Left ventricle myocardium inferior (tissue), 1 donor: ENCODE data around the gene FBP1. TPM values are rescaled to one million over a fixed set of nuclear protein-coding genes. Genes with fewer than 3 reads are reported as not detected.

Experiments
- DNase-seq: peaks from one replicate; pipeline ENCODE4 v3.0.0-alpha.2; 2020
- H3K27ac ChIP-seq: fragments of 200-600 bp; replicated peaks from 2 replicates; pipeline ENCODE4 v1.8.0; 2021
- H3K27me3 ChIP-seq: fragments of 200-600 bp; 2 replicates; pipeline ENCODE4 v1.8.0; 2021; ENCODE audit warnings: low read depth
- H3K36me3 ChIP-seq: fragments of 200-600 bp; 2 replicates; pipeline ENCODE4 v1.8.0; 2021
- H3K4me1 ChIP-seq: fragments of 200-600 bp; 2 replicates; pipeline ENCODE4 v1.8.0; 2021
- H3K4me3 ChIP-seq: fragments of 200-600 bp; 2 replicates; pipeline ENCODE4 v1.8.0; 2021; ENCODE audit warnings: mild to moderate bottlenecking, moderate library complexity
- H3K9me3 ChIP-seq: fragments of 200-600 bp; replicated peaks from 2 replicates; pipeline ENCODE4 v1.8.0; 2021
- intact Hi-C: fragments of 100-400 bp; cut with micrococcal nuclease; formaldehyde crosslinking; loops from one replicate; pipeline ENCODE4 v1.11.0; 2022
- total RNA-seq: library from RNA; stranded (reverse); fragmentation: NEBNext Ultra II Directional; extraction: Animal tissue kit (Norgen Biotek cat#: 25700); gene quantifications from one replicate; pipeline ENCODE4 v1.2.1, GENCODE V29; 2021
- TF ChIP-seq, protein P1 (sequence below): fragments of 200-600 bp; IDR thresholded peaks from 2 replicates; pipeline ENCODE4 v1.8.0; 2021; ENCODE audit warnings: antibody characterized with exemption, mild to moderate bottlenecking, borderline replicate concordance
- donor health status: DM: no; HTN: yes; CAD: no; lungs with severe emphysema.

The FBP1 gene
- total RNA-seq, 1 donor from 2014 or later = 0.74 TPM

DNA sequence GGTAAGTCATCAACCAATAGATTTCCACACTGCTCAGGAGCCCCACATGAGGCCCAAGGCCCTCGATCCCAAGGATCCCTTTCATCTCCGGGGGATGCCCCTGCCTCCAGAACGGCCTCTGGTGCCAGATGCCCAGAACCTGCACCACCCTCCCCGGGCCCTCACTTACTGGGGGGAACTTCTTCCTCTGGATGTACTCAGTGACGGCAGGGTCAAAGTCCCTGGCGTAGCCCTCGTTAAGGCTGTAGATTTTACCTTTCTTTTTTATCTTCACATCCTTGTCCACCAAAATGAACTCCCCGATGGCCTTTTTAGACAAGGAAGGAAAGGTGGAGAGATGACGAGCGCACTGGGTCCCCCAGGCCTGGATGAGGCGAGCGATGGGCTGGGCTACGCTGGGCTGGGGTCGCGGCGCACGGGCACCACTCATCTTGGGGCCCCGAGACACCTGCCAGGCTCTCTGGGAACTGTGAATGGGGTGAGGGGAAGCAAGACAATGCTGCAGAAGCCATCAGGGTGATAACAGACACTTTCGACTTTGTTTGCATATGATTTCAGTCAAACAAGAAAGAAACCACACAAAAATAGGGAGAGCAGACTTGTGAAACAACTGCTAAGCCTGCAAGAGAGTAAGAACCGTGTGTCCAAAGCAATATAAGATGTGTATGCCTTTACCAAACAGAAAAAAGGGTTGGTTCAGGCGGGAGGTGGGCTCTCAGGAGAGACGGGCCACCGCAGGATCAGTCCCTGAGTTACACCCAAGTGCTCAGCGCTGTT is 32.5 kb downstream of the FBP1 start:
- no peak for DNase-seq
- Histone ChIP-seq H3K36me3 (no peaks in the 10 kb centered on the region), H3K4me3 (no peak overlapping the region), H3K27ac (no peak overlapping the region), H3K27me3 (peaks cover 34% of the 10 kb centered on the region), H3K4me1 (no peaks in the 10 kb centered on the region), H3K9me3 (no peaks in the 10 kb centered on the region)
- TF ChIP-seq, protein P1, sequence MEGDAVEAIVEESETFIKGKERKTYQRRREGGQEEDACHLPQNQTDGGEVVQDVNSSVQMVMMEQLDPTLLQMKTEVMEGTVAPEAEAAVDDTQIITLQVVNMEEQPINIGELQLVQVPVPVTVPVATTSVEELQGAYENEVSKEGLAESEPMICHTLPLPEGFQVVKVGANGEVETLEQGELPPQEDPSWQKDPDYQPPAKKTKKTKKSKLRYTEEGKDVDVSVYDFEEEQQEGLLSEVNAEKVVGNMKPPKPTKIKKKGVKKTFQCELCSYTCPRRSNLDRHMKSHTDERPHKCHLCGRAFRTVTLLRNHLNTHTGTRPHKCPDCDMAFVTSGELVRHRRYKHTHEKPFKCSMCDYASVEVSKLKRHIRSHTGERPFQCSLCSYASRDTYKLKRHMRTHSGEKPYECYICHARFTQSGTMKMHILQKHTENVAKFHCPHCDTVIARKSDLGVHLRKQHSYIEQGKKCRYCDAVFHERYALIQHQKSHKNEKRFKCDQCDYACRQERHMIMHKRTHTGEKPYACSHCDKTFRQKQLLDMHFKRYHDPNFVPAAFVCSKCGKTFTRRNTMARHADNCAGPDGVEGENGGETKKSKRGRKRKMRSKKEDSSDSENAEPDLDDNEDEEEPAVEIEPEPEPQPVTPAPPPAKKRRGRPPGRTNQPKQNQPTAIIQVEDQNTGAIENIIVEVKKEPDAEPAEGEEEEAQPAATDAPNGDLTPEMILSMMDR = no peak
- intact Hi-C loops = no loop called here

DNA sequence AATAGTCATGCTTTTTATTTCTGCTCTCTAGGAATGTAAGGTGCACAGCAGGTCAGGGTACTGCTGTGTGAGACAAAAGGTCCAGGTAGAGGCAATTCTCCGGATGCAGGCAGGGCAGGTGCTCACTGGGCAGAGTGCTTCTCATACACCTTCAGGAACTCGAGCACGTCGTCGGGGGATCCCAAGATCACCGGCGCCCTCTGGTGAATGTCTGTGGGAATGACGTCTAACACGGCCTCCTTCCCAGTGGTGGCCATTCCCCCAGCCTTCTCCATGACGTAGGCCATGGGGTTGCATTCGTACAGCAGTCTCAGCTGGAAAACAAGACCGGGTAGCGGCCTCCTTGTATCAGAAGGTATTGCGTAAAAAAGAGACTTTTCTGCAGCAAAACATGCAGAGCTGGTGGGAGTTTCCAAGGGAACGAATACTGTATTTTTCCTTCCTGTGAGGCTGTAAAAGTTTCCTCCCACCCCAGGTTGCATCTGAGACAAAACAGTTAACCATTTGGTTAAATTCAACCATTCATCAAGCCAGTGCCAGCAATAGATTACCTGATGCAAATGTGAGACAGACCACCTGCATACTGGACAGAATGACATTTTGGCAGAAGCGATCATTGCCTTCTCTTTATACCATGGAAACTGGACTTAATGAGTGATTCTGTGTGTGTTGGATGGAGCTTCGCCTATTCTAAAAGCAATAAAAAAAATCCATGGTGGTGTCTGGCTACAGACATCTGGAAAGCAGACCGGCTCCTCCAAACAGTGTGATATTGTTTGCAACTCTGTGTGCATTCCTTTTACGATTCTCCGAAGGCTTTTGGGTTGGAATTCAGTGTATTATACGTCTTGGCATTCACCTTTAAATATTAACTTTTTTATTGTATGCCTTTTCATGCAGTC is 35.8 kb downstream of the FBP1 start:
- Histone ChIP-seq H3K4me3 (no peak overlapping the region), H3K27ac (no peak overlapping the region), H3K9me3 (no peaks in the 10 kb centered on the region), H3K4me1 (no peaks in the 10 kb centered on the region), H3K36me3 (no peaks in the 10 kb centered on the region), H3K27me3 (peaks cover 19% of the 10 kb centered on the region)
- TF ChIP-seq, protein P1 = peak; percentile 64
- intact Hi-C loops = no loop called here
- peak; percentile 50 for DNase-seq

DNA sequence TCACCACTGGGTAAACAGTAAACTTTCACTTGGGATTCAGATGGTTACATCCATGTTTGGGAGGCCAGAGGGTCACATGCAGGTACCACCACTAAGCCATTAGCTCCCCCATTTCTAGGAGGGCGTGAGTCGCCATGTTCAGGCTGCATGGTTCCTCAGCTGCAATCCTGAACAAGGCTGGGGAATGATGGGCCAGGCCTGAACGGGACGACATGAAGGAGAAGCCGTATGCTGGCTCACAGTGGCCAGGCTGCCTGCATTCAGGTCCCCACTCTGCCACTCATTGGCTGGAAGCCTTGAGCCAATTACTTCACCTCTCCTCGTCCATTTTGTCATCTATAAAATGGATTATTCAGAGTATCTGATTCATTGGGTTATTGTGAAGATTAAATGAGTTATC is 36.7 kb downstream of the FBP1 start:
- no peak overlapping the region for H3K27ac ChIP-seq
- no peaks in the 10 kb centered on the region for H3K9me3 ChIP-seq
- DNase-seq = no peak
- no peaks in the 10 kb centered on the region for H3K36me3 ChIP-seq
- H3K4me1 ChIP-seq = no peaks in the 10 kb centered on the region
- intact Hi-C loops = no loop called here
- no peak overlapping the region for H3K4me3 ChIP-seq
- H3K27me3 ChIP-seq = peaks cover 19% of the 10 kb centered on the region
- TF ChIP-seq, protein P1 = no peak

DNA sequence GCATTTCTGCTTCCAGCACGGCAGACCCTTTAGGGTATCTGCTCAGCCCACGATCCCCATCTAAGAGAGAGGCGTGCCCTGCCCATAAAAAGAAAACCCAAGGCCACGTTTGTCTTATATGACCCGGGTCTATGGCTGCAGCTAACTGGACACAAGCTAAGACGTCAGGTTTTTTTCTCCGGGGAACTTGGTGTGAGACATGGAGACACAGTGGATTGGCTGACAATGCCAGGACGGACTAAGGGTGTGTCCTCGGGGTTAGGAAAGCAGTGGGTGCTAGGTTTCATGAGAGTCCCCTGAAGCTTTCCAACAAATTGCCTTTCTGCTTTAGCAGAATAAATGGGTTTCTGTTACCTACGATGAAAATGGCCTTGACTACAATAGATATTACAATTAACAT is 38.6 kb downstream of the FBP1 start:
- no peaks in the 10 kb centered on the region for H3K9me3 ChIP-seq
- TF ChIP-seq, protein P1 = no peak
- DNase-seq = no peak
- H3K36me3 ChIP-seq = no peaks in the 10 kb centered on the region
- H3K4me1 ChIP-seq = no peaks in the 10 kb centered on the region
- H3K27ac ChIP-seq = no peak overlapping the region
- H3K4me3 ChIP-seq = no peak overlapping the region
- intact Hi-C loops = no loop called here
- H3K27me3 ChIP-seq = peaks cover 19% of the 10 kb centered on the region

DNA sequence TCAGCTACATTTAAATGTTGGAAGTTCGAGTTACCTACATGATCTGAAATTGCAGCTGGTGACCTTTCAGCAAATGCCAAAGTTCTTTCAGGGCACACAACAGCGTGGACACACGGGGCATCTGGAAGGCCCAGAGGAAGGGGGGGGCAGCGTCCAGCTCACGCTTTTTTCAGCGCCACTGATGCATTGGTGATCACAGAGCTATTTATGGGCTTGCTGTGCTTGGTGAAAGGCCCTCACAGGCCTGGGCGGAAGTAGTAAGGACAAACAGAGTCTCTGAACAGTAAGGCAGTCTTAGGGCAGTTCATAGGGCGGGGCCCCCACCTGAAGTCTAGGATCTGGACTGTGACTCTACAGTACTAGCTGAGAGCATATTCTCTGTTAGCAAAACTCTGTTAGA is 39.1 kb downstream of the FBP1 start:
- intact Hi-C loops = no loop called here
- DNase-seq = no peak

More for the DNA sequence above, 39.1 kb downstream of the FBP1 start:
- H3K27me3 ChIP-seq = peaks cover 18% of the 10 kb centered on the region
- H3K4me1 ChIP-seq = no peaks in the 10 kb centered on the region
- H3K4me3 ChIP-seq = no peak overlapping the region
- H3K36me3 ChIP-seq = no peaks in the 10 kb centered on the region
- no peak overlapping the region for H3K27ac ChIP-seq
- TF ChIP-seq, protein P1 = no peak
- H3K9me3 ChIP-seq = no peaks in the 10 kb centered on the region
